Stimulated activated CD4-positive, alpha-beta T cell treated with anti-CD3 and anti-CD28 coated beads, Interleukin-1b, Interleukin-23, amount 100 ng/mL, for 1 hour (primary cell): ENCODE measurements around the gene PEX26.
"Not testable (repeated sequence)": the region's sequence is repeated elsewhere in the genome, so short reads cannot be mapped to it uniquely, and the experiment has no call there.

Experiments
- DNase-seq, 2 donors: peaks; one replicate each; pipeline ENCODE4 v3.0.0-alpha.2; 2020; ENCODE audit warnings: low read depth in 2 of 2

Gene PEX26

DNA sequence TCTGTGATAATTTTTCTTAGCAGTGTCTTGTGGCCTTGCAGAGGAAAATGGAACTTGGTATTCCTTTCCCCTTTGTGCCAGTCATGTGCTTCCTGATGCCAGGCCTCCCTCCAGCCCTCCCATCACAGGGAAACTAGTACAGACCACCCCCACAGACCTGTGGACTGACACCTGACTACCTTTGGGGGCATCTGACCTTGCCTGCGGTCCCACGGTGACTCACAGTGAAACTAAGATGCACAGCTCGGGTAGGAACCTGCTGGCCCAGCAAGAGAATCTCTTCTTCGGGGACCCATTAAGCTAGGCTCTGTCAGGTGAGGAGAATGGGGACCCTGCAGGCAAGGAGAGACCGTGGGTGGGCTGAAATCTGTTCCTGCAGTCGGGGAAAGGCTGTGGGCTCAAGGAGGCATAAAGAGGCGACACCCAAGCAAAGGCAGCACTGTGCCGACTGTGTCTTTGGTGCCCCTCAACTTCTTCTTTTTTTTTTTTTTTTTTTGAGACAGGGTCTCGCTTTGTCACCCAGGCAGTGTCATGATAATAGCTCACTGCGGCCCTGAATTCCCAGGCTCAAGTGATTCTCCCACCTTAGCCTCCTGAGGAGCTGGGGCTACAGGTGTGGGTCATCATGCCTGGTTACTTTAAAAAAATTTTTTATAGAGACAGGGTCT is 20.8 kb upstream of the PEX26 start:
- DNase-seq, result no peak

DNA sequence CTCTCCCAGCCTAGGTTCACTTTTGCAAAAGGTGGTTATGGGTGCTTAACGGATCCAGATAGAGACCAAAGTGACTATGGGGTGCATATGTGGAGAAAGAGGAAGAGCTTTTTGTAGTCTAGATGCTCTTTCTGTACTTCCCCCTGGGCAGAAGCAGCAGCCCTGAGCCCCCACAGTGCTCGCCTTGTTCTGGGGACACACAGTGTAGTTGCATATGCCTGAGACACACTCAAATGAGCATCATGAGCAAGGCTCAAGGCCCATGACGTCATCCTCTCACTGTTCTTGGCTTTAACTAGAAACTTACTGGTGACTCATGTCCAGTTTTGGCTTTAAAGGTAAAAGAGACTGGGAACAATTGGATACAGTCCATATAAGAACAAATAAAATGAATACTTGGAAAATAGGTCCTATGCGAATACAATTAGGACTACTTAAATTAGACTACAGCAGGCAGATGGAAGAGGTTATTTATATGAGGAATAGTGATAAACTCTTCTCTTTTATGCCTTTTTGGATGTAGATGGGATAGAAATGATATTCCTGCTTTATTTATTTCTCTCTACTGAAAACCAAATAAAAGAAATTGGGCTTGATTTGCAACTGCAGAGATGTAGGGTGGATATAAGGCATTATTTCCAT is 20.1 kb upstream of the PEX26 start:
- no peak for DNase-seq

DNA sequence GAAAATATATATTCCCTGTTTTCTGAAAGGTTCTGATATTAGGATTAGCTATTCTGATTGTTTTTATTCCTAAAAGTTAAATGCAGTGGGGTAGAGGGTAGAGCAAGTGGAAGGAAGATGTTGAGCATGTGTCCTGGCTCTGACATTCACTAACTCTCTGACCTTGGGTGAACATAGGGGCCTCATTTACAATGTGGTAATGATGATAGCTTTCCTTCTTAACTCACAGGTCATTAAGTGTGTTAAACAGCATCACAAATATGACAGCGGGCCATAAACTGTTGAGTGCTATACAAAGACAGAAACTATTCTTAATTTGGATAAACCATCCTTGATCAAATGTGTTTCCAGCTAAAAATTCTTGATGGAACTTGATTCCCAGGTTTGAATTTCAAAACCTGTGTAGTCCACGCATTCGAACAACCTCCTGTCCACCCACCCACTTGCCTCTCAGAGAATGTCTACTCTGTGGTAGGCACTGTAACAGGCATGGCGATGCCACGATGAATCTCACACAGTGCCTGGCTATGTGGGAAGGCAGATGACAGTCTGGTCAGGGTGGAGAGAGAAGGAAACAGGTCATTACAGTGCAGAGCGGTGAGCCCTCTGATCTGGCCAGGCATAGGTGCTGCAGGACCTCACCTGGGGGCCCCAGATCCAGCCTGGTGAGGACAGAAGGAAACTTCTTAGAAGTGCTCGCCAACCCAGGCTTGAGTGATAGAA is 19.3 kb upstream of the PEX26 start:
- DNase-seq, result no peak

DNA sequence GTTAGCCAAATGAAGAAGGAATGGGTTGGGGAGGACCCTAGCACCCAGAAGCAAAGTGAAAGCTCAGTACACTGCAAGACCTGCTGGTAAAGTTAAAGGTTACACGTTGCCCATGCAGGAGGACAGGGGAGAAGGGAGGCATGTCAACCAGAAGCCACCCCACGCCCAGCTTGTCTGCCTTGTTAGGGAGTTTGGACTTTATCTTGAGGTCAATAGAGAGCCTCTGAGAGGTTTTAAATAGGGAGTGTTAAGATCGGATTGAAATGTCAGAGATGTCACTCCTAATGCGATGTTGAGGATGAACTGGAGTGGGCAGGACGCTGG is 18.7 kb upstream of the PEX26 start:
- no peak for DNase-seq

DNA sequence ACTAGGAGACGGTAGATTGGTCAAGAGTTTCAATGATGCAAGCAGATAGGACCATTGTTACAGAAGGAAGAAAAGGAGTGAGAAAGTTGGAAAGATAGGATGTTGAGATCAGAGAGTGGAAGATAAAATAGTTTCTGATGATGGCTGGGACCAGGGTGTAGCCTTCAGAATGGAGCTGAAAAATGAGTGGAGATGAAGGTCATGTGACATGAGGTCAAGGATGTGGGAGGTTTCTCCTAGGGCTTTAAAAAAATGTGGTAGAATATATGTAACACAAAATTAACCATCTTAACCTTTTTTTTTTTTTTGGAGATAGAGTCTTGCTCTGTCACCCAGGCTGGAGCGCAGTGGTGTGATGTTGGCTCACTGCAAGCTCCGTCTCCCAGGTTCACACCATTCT is 18.3 kb upstream of the PEX26 start:
- DNase-seq, result no peak

DNA sequence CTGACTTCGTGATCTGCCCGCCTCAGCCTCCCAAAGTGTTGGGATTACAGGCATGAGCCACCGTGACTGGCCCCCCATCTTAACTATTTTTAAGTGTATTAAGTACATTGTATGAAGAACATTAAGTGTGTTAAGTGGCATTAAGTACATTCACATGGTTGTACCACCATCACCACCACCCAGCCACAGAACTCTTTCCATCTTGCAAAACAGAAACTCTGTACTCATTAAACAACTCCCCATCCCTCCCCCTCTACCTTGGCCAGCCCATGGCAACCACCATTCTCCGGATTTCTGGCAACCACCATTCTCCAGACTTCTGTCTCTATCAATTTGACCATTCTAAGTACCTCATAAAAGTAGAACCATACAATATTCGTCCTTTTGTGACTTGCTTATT is 17.8 kb upstream of the PEX26 start:
- no peak for DNase-seq

DNA sequence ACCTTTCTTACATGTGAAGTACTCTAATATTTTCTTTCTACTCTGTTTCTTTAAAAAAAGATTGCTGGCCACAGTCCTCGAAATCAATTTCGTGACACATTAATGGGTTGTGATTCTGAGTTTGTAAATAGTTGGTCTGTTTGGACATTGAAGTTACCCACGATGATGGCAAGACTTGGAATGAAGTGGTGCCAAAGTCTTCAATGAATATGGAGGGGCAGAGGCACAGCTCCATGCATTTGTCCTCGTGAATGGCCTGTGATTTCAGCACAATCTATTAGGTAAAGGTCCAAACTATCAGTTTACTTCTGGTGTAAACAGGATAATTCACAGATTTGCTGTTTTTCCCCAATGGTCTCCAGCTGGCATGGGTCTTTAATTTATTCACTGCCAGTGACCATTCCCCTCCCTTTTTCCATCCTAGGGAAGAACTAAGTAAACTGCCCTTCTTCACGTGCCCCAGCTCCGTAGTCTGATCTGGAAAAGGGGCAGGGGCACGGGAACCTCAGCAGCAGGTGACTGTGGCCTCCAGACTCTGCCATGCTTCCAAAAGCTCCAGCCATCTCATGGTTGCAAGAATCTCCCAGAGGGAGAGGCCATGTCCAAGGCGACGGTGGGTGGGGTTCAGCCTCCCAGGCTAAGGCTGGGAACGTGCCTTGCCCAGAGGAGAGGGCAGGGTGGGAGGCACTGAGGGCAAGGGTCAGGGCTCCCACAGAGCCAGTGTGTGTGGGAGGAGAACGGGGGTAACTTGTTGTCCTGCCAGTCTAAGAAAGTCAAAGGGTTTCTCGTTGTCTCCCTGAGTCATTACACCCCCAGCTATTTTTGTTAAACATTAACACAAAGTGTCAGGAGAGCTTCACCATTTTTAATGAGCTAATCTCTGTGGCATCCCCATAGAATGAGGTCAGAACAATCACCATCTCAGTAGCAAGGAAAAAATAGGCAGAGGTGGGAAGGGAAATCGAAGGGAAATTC is 16.9 kb upstream of the PEX26 start:
- DNase-seq, result no peak

DNA sequence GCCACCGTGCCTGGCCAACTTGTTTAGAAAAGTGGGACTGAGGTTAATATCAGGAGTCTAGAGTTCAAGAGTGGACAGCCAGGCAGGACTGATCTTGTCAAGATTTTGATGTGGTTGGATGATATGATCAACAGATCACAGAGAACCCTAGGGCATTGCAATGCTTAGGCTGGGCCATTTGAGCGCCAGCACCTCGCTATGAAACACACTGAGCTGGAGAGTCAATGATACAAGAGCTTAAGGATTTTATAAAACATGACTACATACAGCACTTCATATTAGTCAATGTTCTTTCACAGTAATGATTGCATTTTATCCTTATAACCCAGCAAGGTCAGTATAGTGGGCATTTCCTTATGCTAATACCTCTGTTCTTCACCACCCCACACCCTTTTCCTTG is 15.4 kb upstream of the PEX26 start:
- DNase-seq, result no peak

DNA sequence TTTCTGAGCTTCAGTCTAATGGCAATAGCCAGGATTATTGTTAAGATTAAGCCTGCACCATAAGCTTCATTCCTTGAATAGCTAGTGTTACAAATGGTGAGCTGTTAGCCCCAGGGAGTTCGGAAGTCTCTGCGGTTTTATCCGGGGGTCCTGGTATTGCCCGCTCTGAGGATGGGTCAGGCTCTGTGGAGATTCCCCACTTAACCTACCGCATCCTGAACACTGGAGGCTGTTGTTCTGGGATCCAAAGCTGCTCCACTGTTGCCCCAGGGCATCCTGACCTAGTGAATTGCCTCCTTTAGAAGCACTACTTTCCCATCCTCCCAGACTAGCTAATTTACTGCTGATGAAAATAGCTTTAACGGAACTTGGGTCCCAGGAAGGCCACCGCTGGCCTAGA is 14.5 kb upstream of the PEX26 start:
- no peak for DNase-seq

DNA sequence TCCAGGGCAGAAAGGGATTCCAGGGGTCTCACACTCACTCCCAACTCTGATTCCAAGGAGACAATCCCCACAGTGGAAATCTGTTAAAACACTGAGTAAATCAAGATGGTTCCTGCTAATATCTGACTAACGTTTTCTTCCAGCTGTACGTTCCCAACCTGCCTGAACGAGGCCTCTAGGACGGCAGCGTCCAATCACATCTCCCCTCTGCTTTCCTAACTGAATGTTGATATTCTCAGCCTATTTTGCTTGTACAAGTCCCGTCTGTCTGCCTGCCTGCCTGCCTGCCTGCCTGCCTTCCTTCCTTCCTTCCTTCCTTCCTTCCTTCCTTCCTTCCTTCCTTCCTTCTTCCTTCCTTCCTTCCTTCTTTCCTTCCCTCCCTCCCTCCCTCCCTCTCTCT is 14.1 kb upstream of the PEX26 start:
- not testable (repeated sequence) for DNase-seq

DNA sequence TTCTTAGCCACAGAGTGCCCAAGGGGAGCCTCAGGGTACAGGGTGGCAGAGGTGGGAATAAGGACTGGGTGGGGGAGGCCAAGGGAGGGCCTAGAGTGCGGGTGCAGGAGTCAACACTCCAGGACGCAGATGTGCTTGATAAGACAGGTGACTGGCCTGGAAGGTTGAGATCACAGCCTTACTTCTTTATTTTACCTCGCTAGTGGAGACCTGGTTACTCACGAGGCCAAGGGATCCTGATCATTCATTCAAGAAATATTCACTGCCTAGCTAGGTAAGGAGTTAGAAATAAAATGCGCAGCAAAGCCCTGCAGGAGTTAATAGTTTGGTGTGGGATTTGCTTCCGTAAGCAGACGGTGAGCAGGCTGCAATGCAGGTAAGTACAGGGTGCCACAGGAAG is 13.2 kb upstream of the PEX26 start:
- DNase-seq, result no peak

DNA sequence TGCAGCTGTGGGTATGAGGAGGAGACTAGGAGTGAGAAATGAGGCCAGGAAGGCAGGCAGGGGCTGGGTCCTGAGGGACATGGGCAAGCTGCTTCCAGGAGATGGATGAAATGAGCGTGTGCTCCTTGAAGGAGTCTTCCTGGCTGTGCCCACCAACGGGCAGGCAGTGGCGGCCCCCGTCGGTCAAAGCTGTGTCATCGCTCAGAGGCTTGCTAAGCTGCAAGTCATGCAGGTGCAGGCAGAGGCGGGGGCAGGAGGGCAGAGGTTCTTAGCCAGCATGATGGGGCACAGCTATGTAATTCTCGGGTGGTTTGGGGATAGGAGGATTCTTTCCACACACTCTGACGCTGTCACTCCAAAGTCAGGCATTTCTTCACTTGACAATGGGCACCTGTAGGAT is 12.5 kb upstream of the PEX26 start:
- no peak for DNase-seq

DNA sequence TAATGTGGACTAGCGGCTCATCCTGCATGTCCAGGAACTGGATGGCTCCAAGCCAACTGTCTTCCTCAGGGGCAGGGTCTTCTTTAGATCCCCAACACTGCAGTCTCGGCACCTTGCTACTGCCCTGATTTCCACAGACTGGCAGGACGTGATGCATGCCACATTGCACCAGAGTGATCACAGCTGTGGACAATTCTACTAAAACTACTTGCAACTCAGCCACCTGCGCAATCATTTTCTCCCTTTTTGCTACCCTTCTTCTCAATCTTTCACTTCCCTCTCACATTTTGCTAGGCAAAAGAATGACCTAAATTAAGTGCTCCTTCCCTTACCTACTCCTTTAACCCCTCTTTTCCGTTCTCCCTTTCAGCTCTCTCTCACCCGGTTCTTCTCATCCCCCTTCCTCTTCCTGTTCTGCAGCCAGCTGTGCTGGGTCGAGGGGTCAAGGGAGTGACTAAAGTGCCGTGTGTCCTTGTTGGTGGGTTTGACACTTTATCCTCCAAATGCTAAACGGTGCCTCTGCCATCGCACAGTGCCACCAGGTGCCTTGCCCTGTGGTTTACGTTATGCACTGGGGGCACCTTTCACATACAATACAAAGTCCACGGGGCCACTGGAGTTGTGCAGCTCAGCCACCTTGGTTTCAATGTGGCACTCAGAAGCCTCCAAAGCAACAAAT is 11.5 kb upstream of the PEX26 start:
- no peak for DNase-seq

DNA sequence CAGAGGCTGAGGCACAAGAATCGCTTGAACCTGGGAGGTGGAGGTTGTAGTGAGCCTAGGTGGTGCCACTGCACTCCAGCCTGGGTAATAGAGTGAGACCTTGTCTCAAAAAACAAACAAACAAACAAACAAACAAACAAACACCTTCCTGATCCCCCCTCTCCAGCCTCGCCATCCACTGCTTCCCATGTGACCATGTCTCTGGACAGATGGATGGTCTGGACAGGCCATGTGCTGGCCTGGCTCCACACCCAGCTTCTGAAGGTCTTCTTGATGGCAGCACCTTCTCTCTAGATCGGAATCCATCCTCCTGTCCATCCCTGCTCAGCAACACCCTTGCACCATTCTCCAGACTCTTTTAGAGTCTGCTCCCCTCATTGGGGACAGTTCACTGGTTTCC is 10.7 kb upstream of the PEX26 start:
- no peak for DNase-seq

DNA sequence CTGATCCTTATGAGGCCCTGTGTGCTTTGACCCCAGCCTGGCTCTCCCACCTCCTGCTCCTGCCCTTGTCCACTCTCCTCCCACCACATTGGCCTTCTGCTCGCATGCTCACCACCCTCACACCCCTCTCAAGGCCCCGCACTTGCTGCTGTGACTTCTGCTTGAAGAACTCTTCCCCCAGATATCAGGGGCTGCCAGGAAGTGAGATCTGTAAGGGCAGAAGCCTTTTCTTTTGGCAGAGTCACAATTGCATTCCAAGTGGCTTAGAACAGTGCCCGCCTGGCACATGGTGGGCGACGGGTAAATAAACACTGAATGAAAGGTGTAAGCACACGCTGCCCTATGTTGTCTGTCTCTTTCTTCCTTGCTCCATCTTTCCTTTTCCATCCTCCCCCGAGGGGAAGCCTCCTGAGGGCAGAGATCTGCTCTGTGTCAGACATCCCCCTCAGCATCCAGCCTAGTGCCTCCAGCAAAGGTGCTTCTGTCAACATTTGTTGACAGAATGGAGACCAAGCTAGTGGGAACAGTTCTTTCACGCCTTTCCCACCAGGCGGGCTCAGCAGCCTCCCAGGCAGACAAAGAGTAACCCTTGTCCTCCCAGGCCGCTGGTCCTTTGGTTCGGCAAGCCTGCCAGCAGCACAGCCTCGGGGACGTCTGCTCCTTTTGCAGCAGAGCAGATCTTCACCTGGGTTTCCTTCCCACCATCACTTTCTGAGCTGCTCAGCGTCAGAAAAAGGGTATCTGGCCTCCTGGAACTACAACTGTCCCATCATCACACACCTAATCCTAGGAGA is 10.0 kb upstream of the PEX26 start:
- no peak for DNase-seq

DNA sequence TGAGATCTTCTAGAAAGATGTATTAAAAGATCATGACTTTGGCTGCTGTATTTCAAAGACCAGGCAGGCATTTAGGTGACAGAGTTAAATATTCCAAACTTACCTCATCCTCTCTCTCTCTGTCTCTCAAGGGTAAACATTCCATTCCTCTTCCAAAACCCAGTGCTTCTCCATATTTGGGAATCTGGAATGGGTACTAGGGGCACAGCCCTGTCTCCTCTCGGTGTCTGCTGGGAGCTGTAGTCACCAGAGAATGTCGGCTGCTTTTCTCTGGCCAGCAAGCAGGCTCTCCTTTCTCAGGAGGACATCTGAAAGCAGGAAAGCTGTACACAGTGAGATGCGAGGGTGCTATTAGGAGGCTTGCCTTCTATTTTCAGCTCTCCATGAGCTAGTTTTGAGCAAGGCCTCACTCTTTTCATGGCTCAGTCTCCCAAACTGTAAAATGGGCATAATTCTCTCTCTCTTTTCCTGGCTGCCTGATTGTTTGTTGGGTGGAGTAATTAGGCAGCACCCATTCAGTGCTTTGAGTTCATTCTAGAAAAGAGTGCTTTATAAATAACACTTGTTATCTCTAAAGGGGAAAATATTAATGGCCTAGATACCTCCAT is 9.3 kb upstream of the PEX26 start:
- no peak for DNase-seq

DNA sequence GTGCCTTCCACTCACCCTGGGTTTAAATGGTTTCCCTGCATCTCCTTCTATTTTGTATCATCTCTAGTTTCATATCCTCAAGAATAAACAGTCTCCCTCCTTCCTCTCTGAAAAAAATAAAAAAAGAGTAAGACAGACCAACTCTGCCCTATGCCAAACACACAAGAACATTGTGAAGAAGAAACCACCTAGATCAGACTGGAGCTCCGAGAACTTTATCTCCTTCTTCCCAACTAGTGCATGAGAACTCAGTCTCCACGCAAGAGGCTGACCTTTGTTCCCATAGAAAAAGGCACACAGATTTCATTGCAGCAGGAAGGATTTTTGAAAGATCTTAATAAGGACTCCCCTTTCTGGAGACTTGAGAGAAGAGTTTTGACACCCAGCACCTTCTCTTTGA is 8.7 kb upstream of the PEX26 start:
- DNase-seq, result no peak

DNA sequence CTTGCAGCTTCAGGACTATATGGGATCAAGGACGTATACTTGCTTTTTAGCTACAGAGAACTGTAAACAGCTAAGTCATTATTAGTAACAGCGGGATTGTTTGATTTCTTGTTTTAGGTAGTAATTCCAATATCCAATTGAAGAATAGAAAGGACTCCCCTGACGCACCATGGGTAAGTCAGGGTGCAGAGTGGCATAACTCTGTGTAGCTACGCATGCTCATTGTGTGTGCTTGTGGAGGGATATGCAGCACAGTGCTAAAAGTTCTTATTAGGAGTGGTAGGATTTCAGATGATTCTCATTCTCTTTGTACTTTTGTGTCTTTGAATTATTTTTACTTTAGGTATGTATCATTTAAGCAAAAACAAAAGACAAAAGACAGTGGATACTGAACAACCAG is 7.7 kb upstream of the PEX26 start:
- DNase-seq, result no peak

DNA sequence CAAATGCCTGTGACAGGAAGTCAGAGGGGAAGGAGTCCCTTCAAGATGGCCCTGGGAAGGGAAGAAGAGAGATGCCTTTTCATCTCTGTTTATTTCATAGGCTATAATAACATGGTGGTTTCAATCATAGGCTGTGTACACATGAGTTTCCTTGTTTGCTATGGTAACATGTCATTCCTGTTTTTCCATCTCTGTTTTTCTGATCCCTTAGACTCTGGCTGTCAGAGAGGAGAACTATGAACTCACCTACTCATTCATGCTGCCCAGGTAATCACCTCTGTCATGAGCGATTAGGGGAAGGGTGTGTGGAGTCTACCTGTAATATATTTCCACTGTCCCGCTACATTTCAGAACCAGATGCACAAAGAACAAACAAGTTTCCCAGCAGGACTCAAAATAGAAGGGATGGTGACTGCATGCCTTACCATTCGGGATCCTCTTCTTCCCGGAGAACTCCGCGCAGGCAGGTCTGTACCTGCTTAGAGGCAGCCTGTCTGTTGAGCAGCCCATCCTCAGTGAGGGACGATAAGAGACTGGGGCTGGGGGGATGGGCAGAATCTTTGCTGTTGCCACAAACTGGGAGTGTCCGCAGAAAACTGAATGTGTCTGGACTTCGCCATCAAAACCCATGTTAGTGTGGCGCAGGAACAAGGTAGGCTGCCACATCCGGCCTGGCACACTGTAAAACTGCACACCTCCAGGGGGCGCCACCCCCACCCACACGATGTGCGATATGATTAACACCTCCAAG is 7.1 kb upstream of the PEX26 start:
- DNase-seq, result no peak
